Measurements from ENCODE around the gene ENOX1. TPM values are rescaled to one million over a fixed set of nuclear protein-coding genes. Genes with fewer than 3 reads are reported as not detected.

ENOX1 gene
- total RNA-seq, 3 donors from 2014 or later (not counting 1 experiment from before 2014, with no cell fraction given): not detected

GRCh38 chr13:43166644-43167457 is 619.9 kb downstream of the ENOX1 start:
- DNase-seq: no peak
- ATAC-seq: no peak
- Mint-ChIP-seq H3K9me3 (no peaks in the 10 kb centered on the region), H3K4me1 (no peaks in the 10 kb centered on the region), H3K27ac (no peak overlapping the region), H3K4me3 (no peak overlapping the region), H3K27me3 (ENCODE audit: low read depth in 2 of 2) (peaks cover 4 to 15% of the 10 kb centered on the region in 2 donors), H3K36me3 (no peaks in the 10 kb centered on the region)
- intact Hi-C loops (cut with micrococcal nuclease): no loop called here
- Histone ChIP-seq H3K27me3 (ENCODE audit: control insufficient read depth, insufficient read depth, low read length) (no peaks in the 10 kb centered on the region), H3K36me3 (ENCODE audit: control insufficient read depth, insufficient read depth, low read length) (no peaks in the 10 kb centered on the region), H3K4me3 (ENCODE audit: low read length) (no peak overlapping the region), H3K27ac (ENCODE audit: low read length) (no peak overlapping the region), H3K4me1 (ENCODE audit: control insufficient read depth, insufficient read depth, low read length) (no peaks in the 10 kb centered on the region), H3K9me3 (ENCODE audit: control insufficient read depth, insufficient read depth, low read length) (no peaks in the 10 kb centered on the region)
- no peak for TF ChIP-seq CTCF (IDR thresholded peaks at IDR 0.05)
- WGBS (ENCODE audit: insufficient coverage): 88% methylated on average over 6 of the region's 6 CpGs

Other genes starting within 250 kb of the ENOX1 start
- gene CCDC122, start 92.8 kb upstream of the ENOX1 start, total RNA-seq: 1 to 10 TPM; 1.2 to 2.1 (median 1.6) TPM
- gene LACC1, start 92.9 kb upstream of the ENOX1 start, total RNA-seq: 1 to 10 TPM; 1.1 to 4.3 (median 2.8) TPM